ENCODE measurements around the gene VWCE.

Gene VWCE

DNA sequence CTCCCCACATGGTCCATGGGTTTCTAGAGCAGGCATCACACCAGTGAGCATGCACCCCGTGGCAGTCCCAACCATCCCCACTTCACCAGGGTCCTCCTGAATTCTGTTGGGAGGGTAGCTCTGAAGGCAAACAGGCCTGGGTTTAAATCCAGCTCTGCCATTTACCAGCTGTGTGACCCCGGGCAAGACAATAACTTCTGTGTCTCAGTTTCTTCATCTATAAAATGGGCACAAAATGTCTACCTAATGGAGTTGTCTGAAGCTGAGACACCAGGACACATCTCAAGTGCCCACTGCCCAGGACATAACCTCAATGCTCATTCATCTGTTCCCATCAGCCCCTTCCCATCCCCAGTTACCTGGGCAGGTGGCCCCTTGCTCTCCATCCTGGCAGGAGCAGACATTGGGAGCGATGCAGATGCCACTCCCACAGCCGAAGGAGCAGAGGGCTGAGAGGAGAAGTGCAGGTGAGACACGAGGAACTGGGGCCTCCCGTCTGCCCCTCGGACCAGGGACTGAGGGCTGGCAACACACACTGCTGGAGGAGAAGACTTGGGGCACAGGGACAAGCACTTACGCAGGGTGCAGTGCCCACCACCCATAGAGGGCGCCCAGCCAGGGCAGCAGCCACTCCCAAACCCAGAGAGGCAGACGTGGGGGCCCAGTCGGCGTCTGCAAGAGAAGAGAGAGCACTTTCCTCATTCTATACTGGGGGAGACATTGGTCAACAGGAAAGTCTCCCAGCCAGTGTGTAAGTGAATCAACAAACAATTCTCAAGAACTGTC lies 4.0 kb downstream of the VWCE start:
- H3K4me3 ChIP-seq (ENCODE audit: low read length): no peak overlapping the region
- H3K27ac ChIP-seq (ENCODE audit: low read depth, low read length): no peak overlapping the region
- no peak overlapping the region for H3K4me2 ChIP-seq (ENCODE audit: low read length)
- peaks cover 21% of the 10 kb centered on the region for H3K4me1 ChIP-seq (ENCODE audit: control insufficient read depth, low read length)
- peaks cover 18% of the 10 kb centered on the region for H3K79me2 ChIP-seq (ENCODE audit: control insufficient read depth, low read length)
- no peaks in the 10 kb centered on the region for H3K27me3 ChIP-seq (ENCODE audit: control insufficient read depth, low read length)
- H3K9me3 ChIP-seq (ENCODE audit: control insufficient read depth, insufficient read depth, low read length): no peaks in the 10 kb centered on the region
- no peak for TF ChIP-seq EZH2phosphoT487 (IDR thresholded peaks at IDR 0.05; ENCODE audit: borderline replicate concordance, low read length)
- TF ChIP-seq CTCF (IDR thresholded peaks at IDR 0.05; ENCODE audit: low read depth, low read length, poor library complexity, severe bottlenecking): peak; percentile 60
- H3K36me3 ChIP-seq (ENCODE audit: control insufficient read depth, low read length): peaks cover 10% of the 10 kb centered on the region; the same call in 1 of the 2 replicates
- H4K20me1 ChIP-seq (ENCODE audit: control insufficient read depth, insufficient read depth, low read depth, low read length): no peaks in the 10 kb centered on the region
- H3F3A ChIP-seq (ENCODE audit: control insufficient read depth, insufficient read depth): peaks cover 5% of the 10 kb centered on the region; the same call in 1 of the 2 replicates
- H3K9me2 ChIP-seq (replicated peaks; ENCODE audit: control insufficient read depth, low read length): no peaks in the 10 kb centered on the region

DNA sequence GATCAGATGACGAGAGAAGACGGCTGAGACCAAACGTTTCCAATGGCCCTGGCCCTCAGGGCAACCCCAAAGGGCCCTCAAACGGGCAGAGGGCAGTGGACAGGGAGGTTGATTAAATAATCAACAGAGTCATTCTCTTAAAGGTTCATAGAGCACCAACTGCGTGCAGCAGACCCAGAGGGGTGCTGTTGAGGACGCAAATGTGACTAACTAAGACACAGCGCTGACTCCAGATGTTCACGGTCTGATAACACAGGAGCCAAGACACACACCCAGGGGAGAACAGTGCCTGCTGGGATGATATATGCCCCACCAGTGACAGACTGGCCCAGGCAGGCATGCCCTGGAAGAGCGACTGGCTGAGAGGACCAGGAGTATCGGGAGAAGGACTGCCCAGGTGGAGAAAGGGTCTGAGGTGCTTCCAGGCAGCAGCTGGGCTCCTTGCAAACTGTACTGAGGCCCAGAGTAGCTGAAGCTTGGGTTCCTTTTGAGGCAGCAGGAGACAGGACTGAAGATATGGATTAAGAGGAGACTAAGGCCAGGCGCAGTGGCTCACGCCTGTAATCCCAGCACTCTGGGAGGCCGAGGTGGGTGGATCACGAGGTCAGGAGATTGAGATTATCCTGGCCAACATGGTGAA lies 7.7 kb downstream of the VWCE start:
- Histone ChIP-seq H3K36me3 (ENCODE audit: control insufficient read depth, low read length) (peaks cover 16% of the 10 kb centered on the region; the same call in 1 of the 2 replicates), H4K20me1 (ENCODE audit: control insufficient read depth, insufficient read depth, low read depth, low read length) (no peaks in the 10 kb centered on the region), H3K4me1 (ENCODE audit: control insufficient read depth, low read length) (no peaks in the 10 kb centered on the region), H3K79me2 (ENCODE audit: control insufficient read depth, low read length) (peaks cover 3% of the 10 kb centered on the region), H3K27me3 (ENCODE audit: control insufficient read depth, low read length) (no peaks in the 10 kb centered on the region), H3K27ac (ENCODE audit: low read depth, low read length) (no peak overlapping the region), H3K9me2 (replicated peaks; ENCODE audit: control insufficient read depth, low read length) (no peaks in the 10 kb centered on the region), H3K4me2 (ENCODE audit: low read length) (no peak overlapping the region), H3K9me3 (ENCODE audit: control insufficient read depth, insufficient read depth, low read length) (no peaks in the 10 kb centered on the region), H3K4me3 (ENCODE audit: low read length) (no peak overlapping the region), H3F3A (ENCODE audit: control insufficient read depth, insufficient read depth) (no peaks in the 10 kb centered on the region)
- TF ChIP-seq EZH2phosphoT487 (IDR thresholded peaks at IDR 0.05; ENCODE audit: borderline replicate concordance, low read length) (no peak), CTCF (IDR thresholded peaks at IDR 0.05; ENCODE audit: low read depth, low read length, poor library complexity, severe bottlenecking) (no peak)

- Histone ChIP-seq H3K27me3 (ENCODE audit: control insufficient read depth, low read length) (no peaks in the 10 kb centered on the region), H3K79me2 (ENCODE audit: control insufficient read depth, low read length) (no peaks in the 10 kb centered on the region), H4K20me1 (ENCODE audit: control insufficient read depth, insufficient read depth, low read depth, low read length) (no peaks in the 10 kb centered on the region), H3F3A (ENCODE audit: control insufficient read depth, insufficient read depth) (no peaks in the 10 kb centered on the region), H3K4me1 (ENCODE audit: control insufficient read depth, low read length) (no peaks in the 10 kb centered on the region), H3K4me2 (ENCODE audit: low read length) (no peak overlapping the region), H3K27ac (ENCODE audit: low read depth, low read length) (no peak overlapping the region), H3K9me2 (replicated peaks; ENCODE audit: control insufficient read depth, low read length) (no peaks in the 10 kb centered on the region), H3K9me3 (ENCODE audit: control insufficient read depth, insufficient read depth, low read length) (no peaks in the 10 kb centered on the region), H3K4me3 (ENCODE audit: low read length) (no peak overlapping the region), H3K36me3 (ENCODE audit: control insufficient read depth, low read length) (peaks cover 27% of the 10 kb centered on the region; the same call in 1 of the 2 replicates)
- no peak for TF ChIP-seq EZH2phosphoT487 (IDR thresholded peaks at IDR 0.05; ENCODE audit: borderline replicate concordance, low read length)
- no peak for TF ChIP-seq CTCF (IDR thresholded peaks at IDR 0.05; ENCODE audit: low read depth, low read length, poor library complexity, severe bottlenecking)
Measured at GRCh38 chr11:61283613-61284012, 11.5 kb downstream of the VWCE start.
